Smooth muscle cell (in vitro differentiated cells): Measurements from ENCODE around the gene PPFIA2. TPM values are rescaled to one million over a fixed set of nuclear protein-coding genes. Genes with fewer than 3 reads are reported as not detected.
A peak's percentile ranks its signal among the peaks of the same experiment; 100 is the strongest.

Experiments
- DNase-seq: peaks from one replicate; lab custom pipeline; 2025; ENCODE audit not compliant: unreplicated experiment; lab: John Stamatoyannopoulos, UW
- H2AFZ ChIP-seq: fragments of 200-600 bp; sonication (generic); 2 replicates; pipeline ENCODE4 v1.6.0; 2016; ENCODE audit warnings: antibody characterized with exemption, low read depth, mild to moderate bottlenecking
- H3F3A ChIP-seq: fragments of 200-600 bp; sonication (generic); 2 replicates; pipeline ENCODE4 v1.6.0; 2017; ENCODE audit warnings: antibody characterized with exemption, low read depth
- H3K27ac ChIP-seq: fragments of 200-600 bp; sonication (generic); 2 replicates; pipeline ENCODE4 v1.5.1; 2016; ENCODE audit warnings: low read depth, mild to moderate bottlenecking
- H3K27me3 ChIP-seq: fragments of 200-600 bp; sonication (generic); 2 replicates; pipeline ENCODE4 v1.6.1; 2016; ENCODE audit warnings: low read depth, mild to moderate bottlenecking
- H3K36me3 ChIP-seq: fragments of 200-600 bp; sonication (generic); 2 replicates; pipeline ENCODE4 v1.5.1; 2016; ENCODE audit warnings: low read depth
- H3K4me1 ChIP-seq: fragments of 200-600 bp; sonication (generic); 2 replicates; pipeline ENCODE4 v1.5.1; 2016; ENCODE audit warnings: low read depth
- H3K4me2 ChIP-seq: fragments of 200-600 bp; sonication (generic); 2 replicates; pipeline ENCODE4 v1.6.0; 2016; ENCODE audit warnings: mild to moderate bottlenecking
- H3K4me3 ChIP-seq: fragments of 200-600 bp; sonication (generic); 2 replicates; pipeline ENCODE4 v1.5.1; 2016; ENCODE audit warnings: mild to moderate bottlenecking
- H3K79me2 ChIP-seq: fragments of 200-600 bp; sonication (generic); 2 replicates; pipeline ENCODE4 v1.6.0; 2016; ENCODE audit warnings: low read depth, mild to moderate bottlenecking
- H3K9ac ChIP-seq: fragments of 200-600 bp; sonication (generic); 2 replicates; pipeline ENCODE4 v1.6.0; 2016; ENCODE audit warnings: low read depth
- H3K9me3 ChIP-seq: fragments of 200-600 bp; sonication (generic); replicated peaks from 2 replicates; pipeline ENCODE4 v1.5.1; 2016; ENCODE audit warnings: low read depth
- H4K20me1 ChIP-seq: fragments of 200-600 bp; sonication (generic); 2 replicates; pipeline ENCODE4 v1.6.0; 2016; ENCODE audit warnings: low read depth
- CTCF ChIP-seq: fragments of 200-600 bp; sonication (generic); IDR thresholded peaks from 2 replicates; pipeline ENCODE4 v1.5.1; 2017; ENCODE audit warnings: borderline replicate concordance, mild to moderate bottlenecking, antibody characterized with exemption; ENCODE audit not compliant: insufficient read depth, poor library complexity, severe bottlenecking
- WGBS: methylation state at CpG from one replicate; pipeline ENCODE4 v1.1.7; 2016; ENCODE audit warnings: low lambda C conversion rate; 5-methylcytosine and 5-hydroxymethylcytosine counted together
- polyA plus RNA-seq: library from polyadenylated mRNA; unstranded; fragments of >200 nt; fragmentation: Nextera tagmentation; extraction: Ambion mirVana; gene quantifications from 2 replicates; pipeline ENCODE4 v1.2.1, GENCODE V29; 2016
- total RNA-seq: library from RNA; depleted of rRNA; stranded (reverse); fragments of >200 nt; gene quantifications from 2 replicates; pipeline ENCODE4 v1.2.3, GENCODE V29; 2014

The PPFIA2 gene
- total and polyA plus RNA-seq, 2 experiments from 2014 or later = not detected

GRCh38 chr12:81492131-81492720 is 266.9 kb downstream of the PPFIA2 start:
- no peaks in the 10 kb centered on the region for H4K20me1 ChIP-seq
- no peak overlapping the region for H3K4me2 ChIP-seq
- no peak overlapping the region for H3K4me3 ChIP-seq
- H3K9me3 ChIP-seq = no peaks in the 10 kb centered on the region
- 71% methylated on average over 2 of the region's 2 CpGs for WGBS
- no peak overlapping the region for H3K27ac ChIP-seq
- no peaks in the 10 kb centered on the region for H3K4me1 ChIP-seq
- no peaks in the 10 kb centered on the region for H3K79me2 ChIP-seq
- H3K27me3 ChIP-seq = no peaks in the 10 kb centered on the region
- no peaks in the 10 kb centered on the region for H3F3A ChIP-seq
- no peak overlapping the region for H2AFZ ChIP-seq
- H3K36me3 ChIP-seq = no peaks in the 10 kb centered on the region
- no peak overlapping the region for H3K9ac ChIP-seq
- TF ChIP-seq CTCF = no peak
- DNase-seq = no peak

GRCh38 chr12:81472934-81473333 is 286.2 kb downstream of the PPFIA2 start:
- H3K79me2 ChIP-seq = no peaks in the 10 kb centered on the region
- H3K9ac ChIP-seq = no peak overlapping the region
- no peak for TF ChIP-seq CTCF
- no peak overlapping the region for H3K27ac ChIP-seq
- H4K20me1 ChIP-seq = no peaks in the 10 kb centered on the region
- 95% methylated on average over 5 of the region's 5 CpGs for WGBS
- H2AFZ ChIP-seq = no peak overlapping the region
- no peaks in the 10 kb centered on the region for H3K36me3 ChIP-seq
- no peaks in the 10 kb centered on the region for H3K4me1 ChIP-seq
- no peak overlapping the region for H3K4me2 ChIP-seq
- H3K27me3 ChIP-seq = no peaks in the 10 kb centered on the region
- no peak for DNase-seq
- H3F3A ChIP-seq = no peaks in the 10 kb centered on the region
- no peaks in the 10 kb centered on the region for H3K9me3 ChIP-seq
- H3K4me3 ChIP-seq = no peak overlapping the region

- no peaks in the 10 kb centered on the region for H3K9me3 ChIP-seq
- no peak overlapping the region for H3K4me2 ChIP-seq
- TF ChIP-seq CTCF = no peak
Observed at GRCh38 chr12:81470923-81471322, 288.2 kb downstream of the PPFIA2 start.

GRCh38 chr12:81468206-81468605 is 290.9 kb downstream of the PPFIA2 start:
- Histone ChIP-seq H3K9me3 (no peaks in the 10 kb centered on the region), H2AFZ (peak overlapping the region; percentile 75), H3F3A (no peaks in the 10 kb centered on the region), H3K27me3 (no peaks in the 10 kb centered on the region), H3K9ac (no peak overlapping the region), H4K20me1 (no peaks in the 10 kb centered on the region), H3K36me3 (no peaks in the 10 kb centered on the region), H3K4me2 (no peak overlapping the region), H3K4me3 (no peak overlapping the region), H3K79me2 (no peaks in the 10 kb centered on the region), H3K4me1 (no peaks in the 10 kb centered on the region), H3K27ac (no peak overlapping the region)
- no peak for DNase-seq
- TF ChIP-seq CTCF = no peak
- 67% methylated on average over 2 of the region's 2 CpGs for WGBS

More at GRCh38 chr12:81470923-81471322, 288.2 kb downstream of the PPFIA2 start:
- Histone ChIP-seq H4K20me1 (no peaks in the 10 kb centered on the region), H3K36me3 (no peaks in the 10 kb centered on the region), H3K27me3 (no peaks in the 10 kb centered on the region), H3K27ac (no peak overlapping the region), H3K4me1 (no peaks in the 10 kb centered on the region), H3K79me2 (no peaks in the 10 kb centered on the region), H3K9ac (no peak overlapping the region), H3K4me3 (no peak overlapping the region), H3F3A (no peaks in the 10 kb centered on the region), H2AFZ (no peak overlapping the region)
- no peak for DNase-seq
- WGBS = 75% methylated on average over 1 of the region's 1 CpG
